Thyroid gland (tissue), 4 donors: Measurements from ENCODE around the gene PALLD.

Experiments used
- CTCF ChIP-seq, 6 experiments: fragments of 200-600 bp in 3 of 6; fragments of 450-650 bp in 3 of 6; sonication (generic) in 3 of 6; IDR thresholded peaks; one replicate each; pipeline ENCODE4 v1.5.1; 2016 to 2019; ENCODE audit warnings: antibody characterized with exemption in 6 of 6, mild to moderate bottlenecking in 2 of 6, inconsistent platforms in 1 of 6, moderate library complexity in 1 of 6
- POLR2A ChIP-seq, 2 donors: fragments of 450-650 bp; IDR thresholded peaks; one replicate each; pipeline ENCODE4 v1.6.1; 2017; ENCODE audit warnings: antibody characterized with exemption in 2 of 2, mild to moderate bottlenecking in 2 of 2, moderate library complexity in 1 of 2

GRCh38 chr4:168837922-168838321 is 341.1 kb downstream of the PALLD start:
- TF ChIP-seq CTCF (IDR thresholded peaks at IDR 0.05) = no peak
- no peak for TF ChIP-seq POLR2A (IDR thresholded peaks at IDR 0.05)
